Panc1 (cell line): ENCODE results near the gene PEG3. TPM values are rescaled to one million over a fixed set of nuclear protein-coding genes. Genes with fewer than 3 reads are reported as not detected.

Experiments used
- ATAC-seq: fragments of 200-7000 bp; cut with Tn5 transposase; 2 replicates; pipeline ENCODE4 v1.9.1; 2020; ENCODE audit warnings: mild to moderate bottlenecking, moderate library complexity
- BruUV-seq: library from RNA; stranded (reverse); fragments of 400-500 nt; replicated peaks from 2 replicates; lab custom pipeline; 2021; lab: Mats Ljungman, UMichigan
- CTCF ChIA-PET: fragments of 300-600 bp; sonication (Branson Sonifier 250); formaldehyde crosslinking; loops from one replicate; lab custom pipeline; 2022; ENCODE audit warnings: antibody characterized with exemption; lab: Charles Lee
- POLR2A ChIA-PET: fragments of 300-600 bp; sonication (Branson Sonifier 250); formaldehyde crosslinking; loops from one replicate; lab custom pipeline; 2022; ENCODE audit warnings: antibody characterized with exemption; lab: Charles Lee
- DNase-seq: peaks from one replicate; pipeline ENCODE4 v3.0.0-alpha.2; 2010; ENCODE audit warnings: low read depth, low spot score
- H3K27ac ChIP-seq: 2 replicates; pipeline ENCODE4 v1.5.1; 2011; ENCODE audit warnings: mild to moderate bottlenecking, low read length, inconsistent platforms
- H3K27me3 ChIP-seq: fragments of 200-500 bp; sonication (Bioruptor generic); 2 replicates; pipeline ENCODE4 v1.6.0; 2014; ENCODE audit warnings: low read length, inconsistent platforms; ENCODE audit not compliant: control insufficient read depth, insufficient read depth
- H3K36me3 ChIP-seq: fragments of 200-500 bp; sonication (Bioruptor generic); 2 replicates; pipeline ENCODE4 v1.5.1; 2014; ENCODE audit warnings: inconsistent platforms, mild to moderate bottlenecking, low read length, moderate library complexity; ENCODE audit not compliant: control insufficient read depth, insufficient read depth
- H3K4me1 ChIP-seq: 2 replicates; pipeline ENCODE4 v1.5.1; 2011; ENCODE audit warnings: inconsistent platforms, mild to moderate bottlenecking, low read length, moderate library complexity; ENCODE audit not compliant: control insufficient read depth, insufficient read depth
- H3K4me3 ChIP-seq, 2 experiments: 2 replicates each; pipeline ENCODE4 v1.5.1; 2011 to 2012; ENCODE audit warnings: low read depth in 2 of 2, low read length in 2 of 2, mild to moderate bottlenecking in 2 of 2, inconsistent platforms in 1 of 2, moderate library complexity in 1 of 2
- H3K9me3 ChIP-seq: fragments of 200-500 bp; sonication (Bioruptor generic); 2 replicates; pipeline ENCODE4 v1.5.1; 2014; ENCODE audit warnings: low read depth, mild to moderate bottlenecking, inconsistent platforms, low read length, moderate library complexity; ENCODE audit not compliant: control insufficient read depth, insufficient read depth
- POLR2AphosphoS5 ChIP-seq: IDR thresholded peaks from 2 replicates; pipeline ENCODE4 v1.6.1; 2012; ENCODE audit warnings: mild to moderate bottlenecking, low read depth, low read length, moderate library complexity
- REST ChIP-seq, 2 experiments: IDR thresholded peaks; 2 replicates each; pipeline ENCODE4 v1.6.1; 2011 to 2012; ENCODE audit warnings: low read depth in 2 of 2, control low read depth in 1 of 2, low read length in 1 of 2, mild to moderate bottlenecking in 1 of 2, moderate library complexity in 1 of 2; ENCODE audit not compliant: insufficient read depth in 1 of 2
- SIN3A ChIP-seq: IDR thresholded peaks from 2 replicates; pipeline ENCODE4 v1.6.1; 2012; ENCODE audit warnings: low read depth, mild to moderate bottlenecking, low read length, moderate library complexity, borderline replicate concordance; ENCODE audit not compliant: insufficient read depth
- TCF7L2 ChIP-seq: IDR thresholded peaks from 2 replicates; pipeline ENCODE4 v1.6.1; 2011; ENCODE audit warnings: mild to moderate bottlenecking, low read depth, low read length, inconsistent platforms
- in situ Hi-C: cut with HindIII; loops from 2 replicates; pipeline ENCODE4 v1.10.0; 2016; ENCODE audit warnings: low sequenced_read_pairs, low pct_unique_long_range_greater_than_20kb
- intact Hi-C: fragments of 100-400 bp; cut with micrococcal nuclease; formaldehyde crosslinking; loops from one replicate; pipeline ENCODE4 v1.10.0; 2022; ENCODE audit not compliant: unreplicated experiment
- total RNA-seq: library from RNA; stranded (reverse); gene quantifications from one replicate; pipeline ENCODE4 v1.2.1, GENCODE V29; 2021; ENCODE audit not compliant: unreplicated experiment
- TF ChIP-seq, protein P1 (sequence below): fragments of 450-650 bp; IDR thresholded peaks from 2 replicates; pipeline ENCODE4 v1.5.1; 2017; ENCODE audit warnings: mild to moderate bottlenecking

PEG3 gene
- total RNA-seq, 1 experiment from 2014 or later = 0.15 TPM

DNA sequence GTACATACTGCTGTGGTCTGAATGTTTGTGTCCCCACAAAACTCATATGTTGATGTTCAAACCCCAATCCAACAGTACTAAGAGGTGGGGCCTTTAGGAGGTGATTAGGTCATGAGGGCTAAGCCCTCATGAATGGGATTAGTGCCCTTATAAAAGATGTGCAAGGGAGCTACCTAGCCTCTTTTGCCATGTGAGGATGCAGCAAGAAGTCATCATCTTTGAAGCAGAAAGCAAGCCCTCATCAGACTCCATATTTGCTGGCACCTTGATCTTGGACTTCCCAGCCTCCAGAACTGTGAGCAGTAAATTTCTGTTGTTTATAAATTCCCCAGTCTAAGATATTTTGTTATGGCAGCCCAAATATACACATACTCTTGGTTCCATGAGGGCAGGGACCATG lies 33.9 kb downstream of the PEG3 start:
- DNase-seq (no peak), ATAC-seq (no peak)
- ChIA-PET POLR2A (no interaction called here), CTCF (no interaction called here)
- Histone ChIP-seq H3K36me3 (no peaks in the 10 kb centered on the region), H3K27ac (no peak overlapping the region), H3K4me1 (no peaks in the 10 kb centered on the region), H3K9me3 (peaks cover 34% of the 10 kb centered on the region; the same call in 1 of the 2 replicates), H3K27me3 (no peaks in the 10 kb centered on the region; the same call in 1 of the 2 replicates), H3K4me3 (no peak overlapping the region)
- intact Hi-C loops = no loop called here
- no TSS peak for BruUV-seq
- in situ Hi-C loops = no loop called here
- TF ChIP-seq SIN3A (no peak), POLR2AphosphoS5 (no peak), REST (IDR thresholded peaks at IDR 0.05; ENCODE audit: insufficient read depth in 1 of 2, low read depth in 2 of 2, low read length in 1 of 2) (no peak), TCF7L2 (no peak)
- TF ChIP-seq, protein P1, sequence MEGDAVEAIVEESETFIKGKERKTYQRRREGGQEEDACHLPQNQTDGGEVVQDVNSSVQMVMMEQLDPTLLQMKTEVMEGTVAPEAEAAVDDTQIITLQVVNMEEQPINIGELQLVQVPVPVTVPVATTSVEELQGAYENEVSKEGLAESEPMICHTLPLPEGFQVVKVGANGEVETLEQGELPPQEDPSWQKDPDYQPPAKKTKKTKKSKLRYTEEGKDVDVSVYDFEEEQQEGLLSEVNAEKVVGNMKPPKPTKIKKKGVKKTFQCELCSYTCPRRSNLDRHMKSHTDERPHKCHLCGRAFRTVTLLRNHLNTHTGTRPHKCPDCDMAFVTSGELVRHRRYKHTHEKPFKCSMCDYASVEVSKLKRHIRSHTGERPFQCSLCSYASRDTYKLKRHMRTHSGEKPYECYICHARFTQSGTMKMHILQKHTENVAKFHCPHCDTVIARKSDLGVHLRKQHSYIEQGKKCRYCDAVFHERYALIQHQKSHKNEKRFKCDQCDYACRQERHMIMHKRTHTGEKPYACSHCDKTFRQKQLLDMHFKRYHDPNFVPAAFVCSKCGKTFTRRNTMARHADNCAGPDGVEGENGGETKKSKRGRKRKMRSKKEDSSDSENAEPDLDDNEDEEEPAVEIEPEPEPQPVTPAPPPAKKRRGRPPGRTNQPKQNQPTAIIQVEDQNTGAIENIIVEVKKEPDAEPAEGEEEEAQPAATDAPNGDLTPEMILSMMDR = no peak

Other genes starting within 250 kb of the PEG3 start
- 6.3 TPM for gene ZNF71, start 245.4 kb downstream of the PEG3 start, total RNA-seq
- gene SMIM17, start 197.6 kb downstream of the PEG3 start, total RNA-seq = 0.28 TPM
- not detected for gene ZNF835, start 169.0 kb downstream of the PEG3 start, total RNA-seq
- gene ZIM2, start within 50 bp of the PEG3 start, total RNA-seq = not detected